NB4 (cell line): ENCODE measurements around the gene NAA35.

Experiments
- DNase-seq: peaks from one replicate; pipeline ENCODE4 v3.0.0; 2010; ENCODE audit warnings: low read depth
- H3K4me3 ChIP-seq: one replicate; pipeline ENCODE4 v1.5.1; 2011; ENCODE audit warnings: mild to moderate bottlenecking, low read depth, low read length, moderate library complexity
- CTCF ChIP-seq: IDR thresholded peaks from one replicate; pipeline ENCODE4 v1.5.1; 2012; ENCODE audit warnings: low read depth, low read length
- MAX ChIP-seq: IDR thresholded peaks from 2 replicates; pipeline ENCODE4 v1.6.1; 2011; ENCODE audit warnings: low read depth, low read length
- MYC ChIP-seq: IDR thresholded peaks from 2 replicates; pipeline ENCODE4 v1.6.1; 2011; ENCODE audit warnings: low read depth, low read length
- POLR2A ChIP-seq: IDR thresholded peaks from 2 replicates; pipeline ENCODE4 v1.6.1; 2011; ENCODE audit warnings: mild to moderate bottlenecking; ENCODE audit not compliant: insufficient read length; ENCODE audit errors: extremely low read depth

NAA35 gene

DNA sequence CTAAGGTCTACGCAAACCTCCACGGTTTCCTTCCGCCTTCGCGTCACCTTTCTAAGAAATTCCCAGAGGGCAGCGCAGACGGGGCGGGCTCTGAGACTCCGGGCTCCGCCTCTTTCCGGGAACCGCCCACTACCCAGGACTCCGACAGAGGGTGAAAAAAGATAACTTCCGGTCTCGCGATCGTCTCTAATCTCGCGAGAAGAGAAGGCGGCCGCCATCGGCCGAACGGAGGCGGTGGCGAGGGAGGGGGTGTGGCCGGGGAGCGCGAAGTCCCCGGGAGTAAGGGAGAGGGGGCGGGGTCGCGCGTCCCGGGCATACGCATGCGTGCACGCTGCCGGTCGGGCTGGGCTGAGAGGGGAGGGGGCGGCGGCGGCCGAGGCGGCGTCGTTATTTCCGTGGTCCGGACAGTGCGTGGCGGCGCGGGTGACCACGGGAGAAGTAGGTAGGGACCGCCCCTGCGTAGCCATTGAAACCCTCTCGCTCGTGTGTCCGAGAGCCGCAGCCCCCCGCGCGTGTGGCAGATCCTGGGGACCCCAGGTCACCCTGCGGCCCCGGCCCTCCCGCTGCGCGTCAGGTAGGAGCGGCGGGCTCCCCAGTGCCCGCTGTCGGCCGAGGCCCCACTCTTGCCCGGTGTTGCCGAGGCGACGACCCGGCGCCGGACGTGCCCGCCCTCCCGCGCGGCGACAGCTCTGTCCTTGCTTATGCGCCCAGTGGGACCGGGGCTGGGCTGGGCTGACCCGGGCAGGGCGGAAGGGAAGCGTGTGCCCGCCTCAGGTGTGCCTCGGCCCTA lies at the start of gene NAA35:
Gene NAA35 (plus strand): TSS at position 315 of the 790 bp plus-strand sequence. CDS start 1,014 bp downstream, outside the sequence.
- no peak; the same call in 1 of the 2 replicates for TF ChIP-seq MYC
- TF ChIP-seq CTCF = no peak
- no peak; the same call in 1 of the 2 replicates for TF ChIP-seq MAX
- TF ChIP-seq POLR2A = no peak
- H3K4me3 ChIP-seq = peak within 1 kb of the TSS; percentile 95
- DNase-seq = peak; percentile 96

DNA sequence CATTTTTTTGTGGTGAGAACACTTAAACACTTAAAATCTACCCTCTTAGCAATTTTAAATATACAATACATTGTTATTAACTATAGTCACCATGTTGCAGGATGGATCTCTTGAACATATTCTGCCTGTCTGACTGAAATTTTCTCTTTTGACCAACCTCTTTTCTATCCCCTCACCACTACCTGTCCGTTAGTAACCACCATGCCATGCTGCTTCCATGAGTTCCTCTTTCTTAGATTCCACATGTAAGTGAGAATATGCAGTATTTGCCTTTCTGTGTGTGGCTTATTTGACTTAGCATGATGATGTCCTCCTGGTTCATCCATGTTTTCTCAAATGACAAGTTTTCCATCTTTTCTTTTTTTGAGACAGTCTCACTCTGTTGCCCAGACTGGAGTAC lies 48.5 kb upstream of the NAA35 start:
- no peak overlapping the region for H3K4me3 ChIP-seq
- TF ChIP-seq POLR2A (no peak), CTCF (no peak), MYC (no peak), MAX (no peak)
- peak; percentile 4 for DNase-seq

- no peak for DNase-seq
Measured at GRCh38 chr9:85895685-85896084, 45.3 kb upstream of the NAA35 start.

GRCh38 chr9:85897848-85898247 lies 43.1 kb upstream of the NAA35 start:
- TF ChIP-seq MAX = no peak
- no peak for TF ChIP-seq MYC
- no peak for TF ChIP-seq CTCF
- no peak for TF ChIP-seq POLR2A
- peak; percentile 50 for DNase-seq
- no peak overlapping the region for H3K4me3 ChIP-seq

More at GRCh38 chr9:85895685-85896084, 45.3 kb upstream of the NAA35 start:
- TF ChIP-seq MAX (no peak), MYC (no peak), POLR2A (no peak), CTCF (no peak)
- H3K4me3 ChIP-seq = no peak overlapping the region

DNA sequence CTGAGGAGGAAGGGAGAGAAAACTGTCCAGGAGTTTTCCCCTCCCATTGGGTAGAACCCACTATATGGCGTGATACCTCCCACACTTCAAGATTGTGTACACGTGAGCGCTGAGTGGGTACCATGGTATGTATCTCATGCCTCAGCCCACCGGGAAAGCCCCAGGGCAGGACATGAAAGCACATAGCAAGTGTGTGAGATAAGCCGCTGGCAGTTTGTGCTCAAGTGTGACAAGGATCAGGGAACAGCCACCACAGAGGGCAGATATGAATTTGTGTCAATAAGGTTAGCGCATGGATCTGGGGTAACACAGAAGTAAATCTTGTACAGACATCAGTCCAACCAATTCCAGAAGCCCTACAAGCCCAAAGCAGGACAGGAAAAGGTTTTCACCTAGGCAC lies 42.6 kb upstream of the NAA35 start:
- no peak overlapping the region for H3K4me3 ChIP-seq
- no peak for DNase-seq
- TF ChIP-seq MAX (no peak), MYC (no peak)

DNA sequence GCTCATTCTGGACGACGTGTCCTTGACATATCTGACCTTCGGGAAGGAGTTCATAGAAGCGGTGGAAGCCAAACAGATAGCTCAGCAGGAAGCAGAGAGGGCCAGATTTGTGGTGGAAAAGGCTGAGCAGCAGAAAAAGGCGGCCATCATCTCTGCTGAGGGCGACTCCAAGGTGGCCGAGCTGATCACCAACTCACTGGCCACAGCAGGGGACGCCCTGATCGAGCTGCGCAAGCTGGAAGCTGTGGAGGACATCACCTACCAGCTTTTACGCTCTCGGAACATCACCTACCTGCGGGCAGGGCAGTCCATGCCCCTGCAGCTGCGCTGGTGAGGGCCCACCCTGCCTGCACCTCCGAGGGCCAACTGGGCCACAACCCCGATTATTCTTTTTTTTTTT lies 41.6 kb upstream of the NAA35 start:
- H3K4me3 ChIP-seq = no peak overlapping the region
- TF ChIP-seq MYC (no peak), CTCF (no peak), MAX (no peak), POLR2A (no peak)
- DNase-seq = no peak
